ENCODE data around the gene RTN1.

The RTN1 gene

GRCh38 chr14:59751578-59751977 is 119.0 kb downstream of the RTN1 start:
- DNase-seq (ENCODE audit: low read depth in 1 of 2, low spot score in 1 of 2): no peak
- no peak overlapping the region for H3K27ac ChIP-seq (replicated peaks)
- TF ChIP-seq GABPA (IDR thresholded peaks at IDR 0.05; ENCODE audit: low read depth): no peak
- no peak for TF ChIP-seq CTCF (IDR thresholded peaks at IDR 0.05; ENCODE audit: insufficient read depth, low read length)
- no peak for TF ChIP-seq POLR2AphosphoS5 (IDR thresholded peaks at IDR 0.05; ENCODE audit: low read depth)
- TF ChIP-seq SPI1 (IDR thresholded peaks at IDR 0.05; ENCODE audit: borderline replicate concordance, low read depth): no peak
- TF ChIP-seq REST (IDR thresholded peaks at IDR 0.05; ENCODE audit: insufficient replicate concordance, low read depth): no peak
- no peak overlapping the region for H3K4me3 ChIP-seq (replicated peaks; ENCODE audit: insufficient read depth, low read length)
- no peaks in the 10 kb centered on the region for H3K27me3 ChIP-seq (ENCODE audit: insufficient read depth, poor library complexity, severe bottlenecking)

- TF ChIP-seq GABPA (IDR thresholded peaks at IDR 0.05; ENCODE audit: low read depth): peak; percentile 57
- TF ChIP-seq CTCF (IDR thresholded peaks at IDR 0.05; ENCODE audit: insufficient read depth, low read length): no peak
- peak; percentile 91 for TF ChIP-seq POLR2AphosphoS5 (IDR thresholded peaks at IDR 0.05; ENCODE audit: low read depth)
- TF ChIP-seq REST (IDR thresholded peaks at IDR 0.05; ENCODE audit: insufficient replicate concordance, low read depth): no peak
- peak; percentile 43; the same call in 1 of the 2 replicates for TF ChIP-seq SPI1 (IDR thresholded peaks at IDR 0.05; ENCODE audit: borderline replicate concordance, low read depth)
- DNase-seq (ENCODE audit: low read depth in 1 of 2, low spot score in 1 of 2): peak; percentile 88 to 94
- Histone ChIP-seq H3K4me3 (replicated peaks; ENCODE audit: insufficient read depth, low read length) (no peak overlapping the region), H3K27ac (replicated peaks) (peak overlapping the region; percentile 61), H3K27me3 (ENCODE audit: insufficient read depth, poor library complexity, severe bottlenecking) (no peaks in the 10 kb centered on the region)
Measured at GRCh38 chr14:59739794-59740193, 130.8 kb downstream of the RTN1 start.

GRCh38 chr14:59728304-59728703 is 142.3 kb downstream of the RTN1 start:
- TF ChIP-seq GABPA (IDR thresholded peaks at IDR 0.05; ENCODE audit: low read depth): no peak
- no peak for TF ChIP-seq POLR2AphosphoS5 (IDR thresholded peaks at IDR 0.05; ENCODE audit: low read depth)
- TF ChIP-seq CTCF (IDR thresholded peaks at IDR 0.05; ENCODE audit: insufficient read depth, low read length): no peak
- TF ChIP-seq SPI1 (IDR thresholded peaks at IDR 0.05; ENCODE audit: borderline replicate concordance, low read depth): no peak
- TF ChIP-seq REST (IDR thresholded peaks at IDR 0.05; ENCODE audit: insufficient replicate concordance, low read depth): no peak

More at GRCh38 chr14:59728304-59728703, 142.3 kb downstream of the RTN1 start:
- no peak overlapping the region for H3K4me3 ChIP-seq (replicated peaks; ENCODE audit: insufficient read depth, low read length)
- no peak overlapping the region for H3K27ac ChIP-seq (replicated peaks)
- no peaks in the 10 kb centered on the region for H3K27me3 ChIP-seq (ENCODE audit: insufficient read depth, poor library complexity, severe bottlenecking)
- DNase-seq (ENCODE audit: low read depth in 1 of 2, low spot score in 1 of 2): no peak

All from HL-60 (cell line).